ENCODE data around the gene MEFV.

DNA sequence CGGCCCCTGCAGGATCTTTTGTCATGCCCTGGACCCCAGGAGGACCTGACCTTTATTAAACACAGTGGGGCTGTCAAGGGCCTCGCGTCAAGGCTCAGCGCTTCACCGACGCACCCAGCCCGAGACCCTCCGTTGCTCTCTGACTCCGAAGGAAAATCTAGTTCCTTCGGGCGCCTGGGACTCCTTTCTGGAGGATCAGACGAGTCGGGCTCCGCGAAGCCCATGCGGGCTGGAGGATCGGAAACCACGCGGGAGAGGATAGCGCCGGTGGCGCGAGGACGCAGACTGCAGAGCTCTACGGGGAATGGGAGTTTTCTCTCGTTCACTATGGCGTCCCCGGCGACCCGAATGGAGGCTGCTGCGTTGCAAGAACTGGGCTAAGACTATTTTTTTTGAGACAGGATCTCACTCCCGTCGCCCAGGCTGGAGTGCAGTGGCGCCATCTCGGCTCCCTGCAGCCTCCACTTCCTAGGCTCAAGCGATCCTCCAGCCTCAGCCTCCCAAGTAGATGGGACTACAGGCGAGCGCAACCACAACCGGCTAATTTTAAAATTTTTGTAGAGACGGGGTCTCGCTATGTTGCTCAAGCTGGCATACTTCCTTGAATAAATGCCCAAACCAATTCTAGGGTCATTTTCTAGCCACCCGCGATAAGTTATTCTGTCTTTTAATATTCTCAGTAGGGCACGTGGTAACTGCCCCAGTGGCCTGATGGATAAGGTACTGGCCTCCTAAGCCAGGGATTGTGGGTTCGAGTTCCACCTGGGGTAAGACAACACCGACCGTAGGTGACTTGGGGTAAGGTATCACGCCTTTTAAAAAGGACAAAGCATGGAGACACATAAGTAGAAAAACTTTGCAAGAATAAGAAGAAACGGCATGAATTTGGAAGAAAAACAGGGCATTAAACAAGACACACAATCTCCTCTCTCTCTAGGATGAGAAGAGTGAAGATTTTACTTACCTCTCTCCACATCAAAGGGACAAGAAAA lies 62.9 kb downstream of the MEFV start:
- TF ChIP-seq, protein P1, sequence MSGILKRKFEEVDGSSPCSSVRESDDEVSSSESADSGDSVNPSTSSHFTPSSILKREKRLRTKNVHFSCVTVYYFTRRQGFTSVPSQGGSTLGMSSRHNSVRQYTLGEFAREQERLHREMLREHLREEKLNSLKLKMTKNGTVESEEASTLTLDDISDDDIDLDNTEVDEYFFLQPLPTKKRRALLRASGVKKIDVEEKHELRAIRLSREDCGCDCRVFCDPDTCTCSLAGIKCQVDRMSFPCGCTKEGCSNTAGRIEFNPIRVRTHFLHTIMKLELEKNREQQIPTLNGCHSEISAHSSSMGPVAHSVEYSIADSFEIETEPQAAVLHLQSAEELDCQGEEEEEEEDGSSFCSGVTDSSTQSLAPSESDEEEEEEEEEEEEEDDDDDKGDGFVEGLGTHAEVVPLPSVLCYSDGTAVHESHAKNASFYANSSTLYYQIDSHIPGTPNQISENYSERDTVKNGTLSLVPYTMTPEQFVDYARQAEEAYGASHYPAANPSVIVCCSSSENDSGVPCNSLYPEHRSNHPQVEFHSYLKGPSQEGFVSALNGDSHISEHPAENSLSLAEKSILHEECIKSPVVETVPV (CRISPR knock-in tag; IDR thresholded peaks at IDR 0.05): no peak
- TF ChIP-seq TCF4 (CRISPR knock-in tag; IDR thresholded peaks at IDR 0.05; ENCODE audit: borderline replicate concordance) (no peak), RARB (CRISPR knock-in tag; IDR thresholded peaks at IDR 0.05) (no peak), ISL1 (CRISPR knock-in tag; IDR thresholded peaks at IDR 0.05) (no peak), ZFP3 (CRISPR knock-in tag; IDR thresholded peaks at IDR 0.05) (no peak), ZNF565 (CRISPR knock-in tag; conservative IDR thresholded peaks at IDR 0.05; ENCODE audit: low read depth) (no peak), OSR1 (CRISPR knock-in tag; IDR thresholded peaks at IDR 0.05) (no peak), ARNTL (CRISPR knock-in tag; IDR thresholded peaks at IDR 0.05; ENCODE audit: borderline replicate concordance, low read depth) (no peak), BACH2 (CRISPR knock-in tag; IDR thresholded peaks at IDR 0.05; ENCODE audit: borderline replicate concordance) (no peak)
- TF ChIP-seq, protein P2, sequence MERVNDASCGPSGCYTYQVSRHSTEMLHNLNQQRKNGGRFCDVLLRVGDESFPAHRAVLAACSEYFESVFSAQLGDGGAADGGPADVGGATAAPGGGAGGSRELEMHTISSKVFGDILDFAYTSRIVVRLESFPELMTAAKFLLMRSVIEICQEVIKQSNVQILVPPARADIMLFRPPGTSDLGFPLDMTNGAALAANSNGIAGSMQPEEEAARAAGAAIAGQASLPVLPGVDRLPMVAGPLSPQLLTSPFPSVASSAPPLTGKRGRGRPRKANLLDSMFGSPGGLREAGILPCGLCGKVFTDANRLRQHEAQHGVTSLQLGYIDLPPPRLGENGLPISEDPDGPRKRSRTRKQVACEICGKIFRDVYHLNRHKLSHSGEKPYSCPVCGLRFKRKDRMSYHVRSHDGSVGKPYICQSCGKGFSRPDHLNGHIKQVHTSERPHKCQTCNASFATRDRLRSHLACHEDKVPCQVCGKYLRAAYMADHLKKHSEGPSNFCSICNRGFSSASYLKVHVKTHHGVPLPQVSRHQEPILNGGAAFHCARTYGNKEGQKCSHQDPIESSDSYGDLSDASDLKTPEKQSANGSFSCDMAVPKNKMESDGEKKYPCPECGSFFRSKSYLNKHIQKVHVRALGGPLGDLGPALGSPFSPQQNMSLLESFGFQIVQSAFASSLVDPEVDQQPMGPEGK (CRISPR knock-in tag; IDR thresholded peaks at IDR 0.05; ENCODE audit: borderline replicate concordance): no peak
- TF ChIP-seq, protein P3, sequence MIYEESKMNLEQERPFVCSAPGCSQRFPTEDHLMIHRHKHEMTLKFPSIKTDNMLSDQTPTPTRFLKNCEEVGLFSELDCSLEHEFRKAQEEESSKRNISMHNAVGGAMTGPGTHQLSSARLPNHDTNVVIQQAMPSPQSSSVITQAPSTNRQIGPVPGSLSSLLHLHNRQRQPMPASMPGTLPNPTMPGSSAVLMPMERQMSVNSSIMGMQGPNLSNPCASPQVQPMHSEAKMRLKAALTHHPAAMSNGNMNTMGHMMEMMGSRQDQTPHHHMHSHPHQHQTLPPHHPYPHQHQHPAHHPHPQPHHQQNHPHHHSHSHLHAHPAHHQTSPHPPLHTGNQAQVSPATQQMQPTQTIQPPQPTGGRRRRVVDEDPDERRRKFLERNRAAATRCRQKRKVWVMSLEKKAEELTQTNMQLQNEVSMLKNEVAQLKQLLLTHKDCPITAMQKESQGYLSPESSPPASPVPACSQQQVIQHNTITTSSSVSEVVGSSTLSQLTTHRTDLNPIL (CRISPR knock-in tag; IDR thresholded peaks at IDR 0.05; ENCODE audit: low read depth): no peak
- TF ChIP-seq, protein P4, sequence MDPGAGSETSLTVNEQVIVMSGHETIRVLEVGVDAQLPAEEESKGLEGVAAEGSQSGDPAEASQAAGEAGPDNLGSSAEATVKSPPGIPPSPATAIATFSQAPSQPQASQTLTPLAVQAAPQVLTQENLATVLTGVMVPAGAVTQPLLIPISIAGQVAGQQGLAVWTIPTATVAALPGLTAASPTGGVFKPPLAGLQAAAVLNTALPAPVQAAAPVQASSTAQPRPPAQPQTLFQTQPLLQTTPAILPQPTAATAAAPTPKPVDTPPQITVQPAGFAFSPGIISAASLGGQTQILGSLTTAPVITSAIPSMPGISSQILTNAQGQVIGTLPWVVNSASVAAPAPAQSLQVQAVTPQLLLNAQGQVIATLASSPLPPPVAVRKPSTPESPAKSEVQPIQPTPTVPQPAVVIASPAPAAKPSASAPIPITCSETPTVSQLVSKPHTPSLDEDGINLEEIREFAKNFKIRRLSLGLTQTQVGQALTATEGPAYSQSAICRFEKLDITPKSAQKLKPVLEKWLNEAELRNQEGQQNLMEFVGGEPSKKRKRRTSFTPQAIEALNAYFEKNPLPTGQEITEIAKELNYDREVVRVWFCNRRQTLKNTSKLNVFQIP (CRISPR knock-in tag; IDR thresholded peaks at IDR 0.05; ENCODE audit: borderline replicate concordance, low read depth): no peak

All from SK-N-SH treated with all-trans-retinoic acid at 6 μM for 48 hours (cell line).